ENCODE results near the gene APMAP. TPM values are rescaled to one million over a fixed set of nuclear protein-coding genes. Genes with fewer than 3 reads are reported as not detected.

APMAP gene
- total RNA-seq, 1 experiment from 2014 or later, result 107 TPM

- H3K4me1 ChIP-seq, result peaks cover 20% of the 10 kb centered on the region
- no peaks in the 10 kb centered on the region for H3K36me3 ChIP-seq
- DNase-seq, result peak; percentile 43 to 51
- peak overlapping the region; percentile 56; the same call in 1 of the 2 replicates for H3K27ac ChIP-seq
- no peaks in the 10 kb centered on the region for H3K27me3 ChIP-seq
- H3K9me3 ChIP-seq (replicated peaks), result no peaks in the 10 kb centered on the region
- peak overlapping the region; percentile 80 for H3K4me3 ChIP-seq
These were observed 559 bp downstream of the APMAP start for GRCh38 chr20:24991897-24992486.

- H3K27me3 ChIP-seq, result no peaks in the 10 kb centered on the region
- H3K9me3 ChIP-seq (replicated peaks), result no peaks in the 10 kb centered on the region
- H3K4me1 ChIP-seq, result peaks cover 20% of the 10 kb centered on the region
- H3K36me3 ChIP-seq, result no peaks in the 10 kb centered on the region
- no peak for DNase-seq
- no peak overlapping the region for H3K27ac ChIP-seq
- H3K4me3 ChIP-seq, result no peak overlapping the region
These were observed 1.7 kb downstream of the APMAP start for GRCh38 chr20:24990810-24991252.

GRCh38 chr20:24989162-24989561, 3.4 kb downstream of the APMAP start:
- H3K27ac ChIP-seq, result no peak overlapping the region
- DNase-seq, result no peak
- no peaks in the 10 kb centered on the region for H3K36me3 ChIP-seq
- H3K27me3 ChIP-seq, result no peaks in the 10 kb centered on the region
- H3K4me3 ChIP-seq, result no peak overlapping the region
- H3K4me1 ChIP-seq, result peaks cover 14% of the 10 kb centered on the region
- no peaks in the 10 kb centered on the region for H3K9me3 ChIP-seq (replicated peaks)

GRCh38 chr20:24987873-24988835, 4.4 kb downstream of the APMAP start:
- no peak for DNase-seq
- H3K27ac ChIP-seq, result no peak overlapping the region
- no peaks in the 10 kb centered on the region for H3K9me3 ChIP-seq (replicated peaks)
- H3K4me3 ChIP-seq, result no peak overlapping the region
- no peaks in the 10 kb centered on the region for H3K27me3 ChIP-seq
- H3K4me1 ChIP-seq, result peaks cover 5% of the 10 kb centered on the region; the same call in 1 of the 2 replicates
- peaks cover 6% of the 10 kb centered on the region for H3K36me3 ChIP-seq

- H3K4me1 ChIP-seq, result peaks cover 5% of the 10 kb centered on the region; the same call in 1 of the 2 replicates
- H3K4me3 ChIP-seq, result no peak overlapping the region
- peaks cover 9% of the 10 kb centered on the region for H3K36me3 ChIP-seq
- H3K27me3 ChIP-seq, result no peaks in the 10 kb centered on the region
- H3K27ac ChIP-seq, result no peak overlapping the region
- DNase-seq, result no peak
- H3K9me3 ChIP-seq (replicated peaks), result no peaks in the 10 kb centered on the region
These were observed 5.3 kb downstream of the APMAP start for GRCh38 chr20:24987244-24987643.

GRCh38 chr20:24986436-24987015, 6.0 kb downstream of the APMAP start:
- no peaks in the 10 kb centered on the region for H3K27me3 ChIP-seq
- H3K27ac ChIP-seq, result no peak overlapping the region
- H3K9me3 ChIP-seq (replicated peaks), result no peaks in the 10 kb centered on the region
- peaks cover 2% of the 10 kb centered on the region; the same call in 1 of the 2 replicates for H3K4me1 ChIP-seq
- no peak for DNase-seq
- no peak overlapping the region for H3K4me3 ChIP-seq
- peaks cover 13% of the 10 kb centered on the region for H3K36me3 ChIP-seq

- H3K27me3 ChIP-seq, result no peaks in the 10 kb centered on the region
- no peak for DNase-seq
- H3K4me3 ChIP-seq, result no peak overlapping the region
- H3K9me3 ChIP-seq (replicated peaks), result no peaks in the 10 kb centered on the region
- no peak overlapping the region for H3K27ac ChIP-seq
- peaks cover 21% of the 10 kb centered on the region for H3K36me3 ChIP-seq
- no peaks in the 10 kb centered on the region for H3K4me1 ChIP-seq
These were observed 6.7 kb downstream of the APMAP start for GRCh38 chr20:24985802-24986201.

GRCh38 chr20:24984961-24985640, 7.5 kb downstream of the APMAP start:
- H3K4me1 ChIP-seq, result no peaks in the 10 kb centered on the region
- no peak overlapping the region for H3K4me3 ChIP-seq
- H3K9me3 ChIP-seq (replicated peaks), result no peaks in the 10 kb centered on the region
- DNase-seq, result no peak
- H3K36me3 ChIP-seq, result peaks cover 28% of the 10 kb centered on the region
- H3K27ac ChIP-seq, result no peak overlapping the region
- no peaks in the 10 kb centered on the region for H3K27me3 ChIP-seq

GRCh38 chr20:24983896-24984295, 8.7 kb downstream of the APMAP start:
- DNase-seq, result no peak
- no peak overlapping the region for H3K4me3 ChIP-seq
- H3K36me3 ChIP-seq, result peaks cover 36% of the 10 kb centered on the region
- no peaks in the 10 kb centered on the region for H3K9me3 ChIP-seq (replicated peaks)
- no peak overlapping the region for H3K27ac ChIP-seq
- no peaks in the 10 kb centered on the region for H3K27me3 ChIP-seq
- no peaks in the 10 kb centered on the region for H3K4me1 ChIP-seq

GRCh38 chr20:24981790-24982189, 10.8 kb downstream of the APMAP start:
- H3K36me3 ChIP-seq, result peaks cover 53% of the 10 kb centered on the region
- H3K27ac ChIP-seq, result no peak overlapping the region
- H3K4me3 ChIP-seq, result no peak overlapping the region
- no peak for DNase-seq
- no peaks in the 10 kb centered on the region for H3K27me3 ChIP-seq
- H3K9me3 ChIP-seq (replicated peaks), result 0 out of 2 replicates have a peak, but pooled peaks cover 3% of the 10 kb centered on the region
- no peaks in the 10 kb centered on the region for H3K4me1 ChIP-seq

GRCh38 chr20:24981282-24981681, 11.3 kb downstream of the APMAP start:
- no peak for DNase-seq
- Histone ChIP-seq H3K36me3 (peaks cover 58% of the 10 kb centered on the region), H3K27ac (no peak overlapping the region), H3K4me1 (no peaks in the 10 kb centered on the region), H3K27me3 (no peaks in the 10 kb centered on the region), H3K9me3 (replicated peaks) (peaks cover 8% of the 10 kb centered on the region; the same call in 1 of the 2 replicates), H3K4me3 (no peak overlapping the region)

- H3K4me1 ChIP-seq, result no peaks in the 10 kb centered on the region
- peaks cover 64% of the 10 kb centered on the region for H3K36me3 ChIP-seq
- H3K4me3 ChIP-seq, result no peak overlapping the region
- no peaks in the 10 kb centered on the region for H3K27me3 ChIP-seq
- peaks cover 9% of the 10 kb centered on the region; the same call in 1 of the 2 replicates for H3K9me3 ChIP-seq (replicated peaks)
- H3K27ac ChIP-seq, result no peak overlapping the region
- DNase-seq, result no peak
These were observed 12.1 kb downstream of the APMAP start for GRCh38 chr20:24980291-24981053.

GRCh38 chr20:24979036-24979960, 13.3 kb downstream of the APMAP start:
- Histone ChIP-seq H3K4me3 (no peak overlapping the region), H3K27ac (no peak overlapping the region), H3K27me3 (no peaks in the 10 kb centered on the region), H3K9me3 (replicated peaks) (peaks cover 9% of the 10 kb centered on the region; the same call in 1 of the 2 replicates), H3K36me3 (peaks cover 68% of the 10 kb centered on the region), H3K4me1 (no peaks in the 10 kb centered on the region)
- no peak for DNase-seq

All from SJCRH30 (cell line).